CD14-positive monocyte (primary cell): ENCODE results near the gene CRTC3. TPM values are rescaled to one million over a fixed set of nuclear protein-coding genes. Genes with fewer than 3 reads are reported as not detected.

ENCODE experiments used
- DNase-seq, 3 donors: peaks; one replicate each; pipeline ENCODE4 v3.0.0-alpha.2; 2011 to 2022
- H2AFZ ChIP-seq: 2 replicates; pipeline ENCODE4 v1.6.0; 2012; ENCODE audit warnings: mild to moderate bottlenecking, low read depth, low read length, inconsistent platforms; ENCODE audit not compliant: insufficient read depth, poor library complexity, severe bottlenecking
- H3K27ac ChIP-seq, 2 donors: 1 replicate in 1 of 2; 2 replicates in 1 of 2; pipeline ENCODE4 v1.5.1; 2012 to 2013; ENCODE audit warnings: low read length in 2 of 2, control low read depth in 1 of 2, inconsistent platforms in 1 of 2, low read depth in 1 of 2, mild to moderate bottlenecking in 1 of 2
- H3K27me3 ChIP-seq, 2 donors: one replicate each; pipeline versions ENCODE4 v1.6.0 to v1.6.1; 2011 to 2013; ENCODE audit warnings: low read length in 2 of 2; ENCODE audit not compliant: control insufficient read depth in 2 of 2, insufficient read depth in 2 of 2
- H3K36me3 ChIP-seq, 2 donors: replicated peaks in 1 of 2; 1 replicate in 1 of 2; 2 replicates in 1 of 2; pipeline versions ENCODE4 v1.5.1 to v1.6.1; 2012 to 2013; ENCODE audit warnings: low read length in 2 of 2, control low read depth in 1 of 2, inconsistent platforms in 1 of 2, mild to moderate bottlenecking in 1 of 2; ENCODE audit not compliant: insufficient read depth in 2 of 2, control insufficient read depth in 1 of 2
- H3K4me1 ChIP-seq, 2 donors: 1 replicate in 1 of 2; 2 replicates in 1 of 2; pipeline versions ENCODE4 v1.5.1 to v1.6.1; 2012 to 2013; ENCODE audit warnings: low read length in 2 of 2, control low read depth in 1 of 2, inconsistent platforms in 1 of 2, mild to moderate bottlenecking in 1 of 2, moderate library complexity in 1 of 2; ENCODE audit not compliant: insufficient read depth in 2 of 2, control insufficient read depth in 1 of 2
- H3K4me2 ChIP-seq: replicated peaks from 2 replicates; pipeline ENCODE3; 2012; ENCODE audit warnings: low read length, moderate library complexity, mild to moderate bottlenecking; ENCODE audit not compliant: poor library complexity, severe bottlenecking; ENCODE audit errors: extremely low read depth
- H3K4me3 ChIP-seq, 3 experiments: fragments of 200-600 bp in 1 of 3; sonication (generic) in 1 of 3; replicated peaks in 1 of 3; 1 replicate in 2 of 3; 2 replicates in 1 of 3; pipeline ENCODE4 v1.5.1; 2011 to 2013; ENCODE audit warnings: low read length in 3 of 3, mild to moderate bottlenecking in 3 of 3, control low read depth in 2 of 3, low read depth in 2 of 3, inconsistent platforms in 1 of 3, moderate library complexity in 1 of 3
- H3K79me2 ChIP-seq: 2 replicates; pipeline ENCODE4 v1.6.0; 2012; ENCODE audit warnings: mild to moderate bottlenecking, control low read depth, inconsistent platforms, low read length, moderate library complexity; ENCODE audit not compliant: insufficient read depth
- H3K9ac ChIP-seq: 2 replicates; pipeline ENCODE4 v1.6.0; 2017; ENCODE audit warnings: low read length, mild to moderate bottlenecking; ENCODE audit not compliant: insufficient read depth, poor library complexity, severe bottlenecking
- H3K9me3 ChIP-seq, 2 donors: replicated peaks in 1 of 2; 1 replicate in 1 of 2; 2 replicates in 1 of 2; pipeline versions ENCODE4 v1.5.1 to v1.6.1; 2012 to 2013; ENCODE audit warnings: low read length in 2 of 2, control low read depth in 1 of 2; ENCODE audit not compliant: control insufficient read depth in 1 of 2, insufficient read depth in 1 of 2
- H4K20me1 ChIP-seq: 2 replicates; pipeline ENCODE4 v1.6.0; 2012; ENCODE audit warnings: mild to moderate bottlenecking, low read length, control low read depth, moderate library complexity; ENCODE audit not compliant: insufficient read depth
- H3K27ac Mint-ChIP-seq, 7 donors: one replicate each; pipeline ENCODE4 v1.8.0; 2020; ENCODE audit warnings: mild to moderate bottlenecking in 7 of 7, mixed read lengths in 7 of 7, moderate library complexity in 6 of 7, inconsistent platforms in 2 of 7
- H3K27me3 Mint-ChIP-seq, 3 donors: one replicate each; pipeline ENCODE4 v1.8.0; 2021 to 2022; ENCODE audit warnings: low read depth in 3 of 3, mild to moderate bottlenecking in 3 of 3, mixed read lengths in 3 of 3, moderate library complexity in 3 of 3, inconsistent platforms in 1 of 3
- H3K36me3 Mint-ChIP-seq, 2 donors: one replicate each; pipeline ENCODE4 v1.8.0; 2020; ENCODE audit warnings: mixed read lengths in 2 of 2, inconsistent platforms in 1 of 2, mild to moderate bottlenecking in 1 of 2
- H3K4me1 Mint-ChIP-seq: one replicate; pipeline ENCODE4 v1.8.0; 2020; ENCODE audit warnings: mild to moderate bottlenecking, mixed read lengths
- H3K4me3 Mint-ChIP-seq, 2 donors: one replicate each; pipeline ENCODE4 v1.8.0; 2020; ENCODE audit warnings: mild to moderate bottlenecking in 2 of 2, mixed read lengths in 2 of 2, moderate library complexity in 1 of 2
- H3K9me3 Mint-ChIP-seq, 7 donors: one replicate each; pipeline ENCODE4 v1.8.0; 2020 to 2022; ENCODE audit warnings: mixed read lengths in 7 of 7, mild to moderate bottlenecking in 6 of 7, moderate library complexity in 6 of 7, inconsistent platforms in 2 of 7
- CTCF ChIP-seq: fragments of 200-600 bp; IDR thresholded peaks from one replicate; pipeline ENCODE4 v1.8.0; 2022; ENCODE audit warnings: antibody characterized with exemption, mild to moderate bottlenecking
- WGBS: methylation state at CpG from one replicate; pipeline ENCODE4 v1.1.5; 2013; ENCODE audit warnings: missing lambda C conversion rate; ENCODE audit not compliant: insufficient coverage; 5-methylcytosine and 5-hydroxymethylcytosine counted together
- intact Hi-C, 2 donors: fragments of 100-400 bp; cut with micrococcal nuclease; formaldehyde crosslinking; loops; one replicate each; pipeline versions ENCODE4 v1.15.0 to v1.15.1; 2023
- polyA plus RNA-seq, 3 donors: library from polyadenylated mRNA; depleted of rRNA in 1 of 3; unstranded in 2 of 3; stranded (reverse) in 1 of 3; fragments of 300-500 nt in 2 of 3; fragments of >200 nt in 1 of 3; fragmentation: Illumina TruSeq in 2 of 3; gene quantifications; 1 replicate in 2 of 3; 2 replicates in 1 of 3; pipeline ENCODE4 v1.2.3, GENCODE V29; 2012 to 2021

Gene CRTC3
- polyA plus RNA-seq, 3 donors, result 6.0 to 25.4 (median 12.2) TPM

DNA sequence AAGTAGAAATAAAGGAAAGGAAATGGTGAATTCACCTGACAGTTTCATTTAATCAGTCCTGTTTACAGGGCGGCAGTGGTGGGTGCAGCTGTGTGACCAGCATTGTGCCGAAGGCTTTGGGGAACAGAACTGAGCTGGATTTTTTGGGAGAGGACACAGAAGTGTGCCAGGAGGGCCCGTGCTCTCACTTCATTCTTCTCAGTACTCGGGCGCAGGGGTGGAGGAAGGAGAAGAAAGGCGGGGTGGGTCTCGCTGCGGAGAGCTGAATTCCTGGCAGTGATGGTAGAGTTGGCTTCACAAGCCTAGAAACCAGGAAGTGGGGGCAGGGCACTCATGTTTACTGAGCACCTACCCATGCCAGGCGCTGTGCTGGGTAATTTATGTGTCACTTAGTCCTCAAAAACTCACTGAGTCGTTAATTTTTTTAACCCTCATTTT lies 64.6 kb downstream of the CRTC3 start:
- Histone ChIP-seq H3K36me3 (no peaks in the 10 kb centered on the region), H2AFZ (peak overlapping the region; percentile 47), H3K9ac (peak overlapping the region; percentile 36), H3K4me1 (peaks cover 62 to 76% of the 10 kb centered on the region in 2 donors), H3K79me2 (peaks cover 15% of the 10 kb centered on the region), H3K4me3 (peak overlapping the region in 1 of 3 experiments; percentile 55), H3K27me3 (no peaks in the 10 kb centered on the region), H3K27ac (peak overlapping the region; percentile 70 to 84), H3K9me3 (no peaks in the 10 kb centered on the region), H4K20me1 (no peaks in the 10 kb centered on the region), H3K4me2 (peak overlapping the region; percentile 50)
- H3K4me1 Mint-ChIP-seq, result peaks cover 71% of the 10 kb centered on the region
- H3K9me3 Mint-ChIP-seq, result no peaks in the 10 kb centered on the region
- H3K27me3 Mint-ChIP-seq, result peaks cover 0 to 1% (median 0%) of the 10 kb centered on the region in 3 donors
- intact Hi-C loops, result loop anchor here in 1 of 2 donors (10.0 kb wide), 1 partner anchor 60 kb away; no protein-coding TSS in a partner anchor
- H3K4me3 Mint-ChIP-seq, result peak overlapping the region; percentile 70 to 88
- DNase-seq, result peak; percentile 84 to 91 (median 88)
- 4% methylated on average over 8 of the region's 10 CpGs for WGBS
- H3K27ac Mint-ChIP-seq, result peak overlapping the region; percentile 92 to 97 (median 94)
- no peak for TF ChIP-seq CTCF
- peaks cover 24 to 29% of the 10 kb centered on the region in 2 donors for H3K36me3 Mint-ChIP-seq

- Mint-ChIP-seq H3K27ac (peak overlapping the region in 5 of 7 donors; percentile 29 to 92 (median 52)), H3K36me3 (peaks cover 33 to 40% of the 10 kb centered on the region in 2 donors), H3K9me3 (no peaks in the 10 kb centered on the region), H3K4me3 (no peak overlapping the region), H3K27me3 (peaks cover 0 to 1% (median 0%) of the 10 kb centered on the region in 3 donors), H3K4me1 (peaks cover 69% of the 10 kb centered on the region)
- H3K79me2 ChIP-seq, result peaks cover 15% of the 10 kb centered on the region
- no peak overlapping the region for H2AFZ ChIP-seq
- H3K4me1 ChIP-seq, result peaks cover 62 to 76% of the 10 kb centered on the region in 2 donors
- WGBS, result 87% methylated on average over 7 of the region's 7 CpGs
- H4K20me1 ChIP-seq, result no peaks in the 10 kb centered on the region
- intact Hi-C loops, result loop anchor here in 1 of 2 donors (5.0 to 10.0 kb wide), 2 partner anchors 33 to 61 kb away; no protein-coding TSS in a partner anchor
- no peak for DNase-seq
- H3K27me3 ChIP-seq, result no peaks in the 10 kb centered on the region
- H3K36me3 ChIP-seq, result peaks cover 0 to 8% of the 10 kb centered on the region in 2 donors
- peak overlapping the region in 1 of 2 donors; percentile 12 for H3K27ac ChIP-seq
- H3K9ac ChIP-seq, result no peak overlapping the region
- no peaks in the 10 kb centered on the region for H3K9me3 ChIP-seq
- no peak for TF ChIP-seq CTCF
- H3K4me2 ChIP-seq, result no peak overlapping the region
- H3K4me3 ChIP-seq, result no peak overlapping the region
Measured at GRCh38 chr15:90595763-90596155, 66.0 kb downstream of the CRTC3 start.
